ENCODE data around the gene ACTL8.
A peak's percentile ranks its signal among the peaks of the same experiment; 100 is the strongest.

ACTL8 gene, protein sequence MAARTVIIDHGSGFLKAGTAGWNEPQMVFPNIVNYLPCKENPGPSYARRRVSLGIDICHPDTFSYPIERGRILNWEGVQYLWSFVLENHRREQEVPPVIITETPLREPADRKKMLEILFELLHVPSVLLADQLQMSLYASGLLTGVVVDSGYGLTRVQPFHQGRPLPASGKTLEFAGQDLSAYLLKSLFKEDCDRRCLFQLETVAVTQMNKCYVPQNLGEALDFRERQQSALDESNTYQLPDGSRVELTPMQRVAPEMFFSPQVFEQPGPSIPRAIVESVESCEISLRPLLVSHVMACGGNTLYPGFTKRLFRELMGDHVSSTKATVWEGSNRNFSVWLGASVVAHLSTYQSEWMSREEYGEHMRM

DNA sequence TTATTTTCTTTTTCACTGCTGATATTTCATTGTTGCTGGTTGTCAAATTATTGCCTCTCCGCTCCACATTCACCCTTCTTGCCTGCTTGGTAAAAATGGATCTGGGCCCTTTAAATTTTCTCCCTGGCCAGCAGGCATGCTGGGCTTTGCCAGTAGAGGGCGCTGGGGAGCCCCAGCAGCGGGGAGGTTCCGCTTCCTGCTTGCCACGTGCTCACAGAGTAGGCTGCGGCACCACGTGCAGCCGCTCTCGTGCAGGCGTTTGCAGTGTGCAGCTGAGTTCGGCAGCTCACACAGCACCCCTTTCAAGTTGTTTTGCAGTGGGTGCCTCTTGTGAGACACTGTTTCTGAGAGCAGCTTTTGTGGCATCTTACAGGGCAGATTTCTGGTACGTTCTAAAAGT lies at the start of gene ACTL8:
Gene ACTL8 (plus strand): TSS at position 214 of the 400 bp plus-strand sequence. CDS start 67,676 bp downstream, outside the sequence.
- TF ChIP-seq MYC (IDR thresholded peaks at IDR 0.05; ENCODE audit: low read depth, low read length): no peak
- TF ChIP-seq, protein P1, sequence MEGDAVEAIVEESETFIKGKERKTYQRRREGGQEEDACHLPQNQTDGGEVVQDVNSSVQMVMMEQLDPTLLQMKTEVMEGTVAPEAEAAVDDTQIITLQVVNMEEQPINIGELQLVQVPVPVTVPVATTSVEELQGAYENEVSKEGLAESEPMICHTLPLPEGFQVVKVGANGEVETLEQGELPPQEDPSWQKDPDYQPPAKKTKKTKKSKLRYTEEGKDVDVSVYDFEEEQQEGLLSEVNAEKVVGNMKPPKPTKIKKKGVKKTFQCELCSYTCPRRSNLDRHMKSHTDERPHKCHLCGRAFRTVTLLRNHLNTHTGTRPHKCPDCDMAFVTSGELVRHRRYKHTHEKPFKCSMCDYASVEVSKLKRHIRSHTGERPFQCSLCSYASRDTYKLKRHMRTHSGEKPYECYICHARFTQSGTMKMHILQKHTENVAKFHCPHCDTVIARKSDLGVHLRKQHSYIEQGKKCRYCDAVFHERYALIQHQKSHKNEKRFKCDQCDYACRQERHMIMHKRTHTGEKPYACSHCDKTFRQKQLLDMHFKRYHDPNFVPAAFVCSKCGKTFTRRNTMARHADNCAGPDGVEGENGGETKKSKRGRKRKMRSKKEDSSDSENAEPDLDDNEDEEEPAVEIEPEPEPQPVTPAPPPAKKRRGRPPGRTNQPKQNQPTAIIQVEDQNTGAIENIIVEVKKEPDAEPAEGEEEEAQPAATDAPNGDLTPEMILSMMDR (IDR thresholded peaks at IDR 0.05; ENCODE audit: low read depth, low read length): peak; percentile 43
- H3K4me3 ChIP-seq (ENCODE audit: low read depth, low read length): no peak within 1 kb of the TSS
- DNase-seq (ENCODE audit: low read depth): peak; percentile 42

DNA sequence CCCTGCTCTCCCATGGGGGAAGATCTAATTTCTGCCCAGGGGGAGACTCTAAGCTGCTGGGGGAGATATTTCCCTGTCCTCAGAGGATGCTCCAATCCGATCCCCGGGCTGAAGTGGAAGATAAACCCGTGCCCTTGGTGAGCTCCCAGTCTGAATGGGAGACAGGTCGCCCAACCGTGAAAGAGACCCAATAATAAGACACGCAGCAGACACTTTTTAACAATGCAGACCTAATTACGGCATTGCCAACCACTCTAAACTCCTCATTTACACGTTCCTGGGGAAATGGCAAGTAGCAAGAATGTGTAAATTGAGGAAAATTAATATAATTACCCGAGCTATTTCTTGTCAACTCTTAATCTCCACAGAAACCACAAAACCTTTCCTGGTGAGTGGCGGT lies 48.7 kb upstream of the ACTL8 start:
- TF ChIP-seq MYC (IDR thresholded peaks at IDR 0.05; ENCODE audit: low read depth, low read length): no peak
- TF ChIP-seq, protein P2, sequence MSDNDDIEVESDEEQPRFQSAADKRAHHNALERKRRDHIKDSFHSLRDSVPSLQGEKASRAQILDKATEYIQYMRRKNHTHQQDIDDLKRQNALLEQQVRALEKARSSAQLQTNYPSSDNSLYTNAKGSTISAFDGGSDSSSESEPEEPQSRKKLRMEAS (IDR thresholded peaks at IDR 0.05; ENCODE audit: low read depth, low read length): no peak
- TF ChIP-seq, protein P1 (IDR thresholded peaks at IDR 0.05; ENCODE audit: low read depth, low read length): no peak
- TF ChIP-seq POLR2A (IDR thresholded peaks at IDR 0.05; ENCODE audit: extremely low read depth, insufficient read length): no peak
- DNase-seq (ENCODE audit: low read depth): no peak
- H3K4me3 ChIP-seq (ENCODE audit: low read depth, low read length): no peak overlapping the region

DNA sequence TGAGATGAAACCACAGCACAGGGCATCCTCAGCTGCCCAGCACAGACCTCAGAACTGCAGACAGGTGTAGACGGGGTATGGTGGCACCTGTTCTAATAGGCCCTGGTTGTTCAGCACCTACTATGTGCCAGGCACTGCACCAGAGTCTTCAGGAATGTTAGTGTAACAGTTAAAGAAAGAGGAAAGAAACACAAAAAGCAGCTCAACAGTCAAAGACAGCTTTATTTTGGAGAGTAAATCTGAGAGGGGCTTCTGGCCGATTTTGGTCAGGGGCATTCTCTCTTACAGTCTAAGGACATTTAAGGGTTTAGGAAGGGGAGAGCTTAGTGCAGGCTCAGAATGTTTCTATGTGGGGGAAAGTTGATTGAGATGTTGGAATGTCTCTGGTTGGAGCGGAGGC lies 45.2 kb upstream of the ACTL8 start:
- no peak for DNase-seq (ENCODE audit: low read depth)
- no peak overlapping the region for H3K4me3 ChIP-seq (ENCODE audit: low read depth, low read length)
- TF ChIP-seq, protein P1 (IDR thresholded peaks at IDR 0.05; ENCODE audit: low read depth, low read length): no peak
- TF ChIP-seq, protein P2 (IDR thresholded peaks at IDR 0.05; ENCODE audit: low read depth, low read length): no peak
- TF ChIP-seq MYC (IDR thresholded peaks at IDR 0.05; ENCODE audit: low read depth, low read length) (no peak), POLR2A (IDR thresholded peaks at IDR 0.05; ENCODE audit: extremely low read depth, insufficient read length) (no peak)

DNA sequence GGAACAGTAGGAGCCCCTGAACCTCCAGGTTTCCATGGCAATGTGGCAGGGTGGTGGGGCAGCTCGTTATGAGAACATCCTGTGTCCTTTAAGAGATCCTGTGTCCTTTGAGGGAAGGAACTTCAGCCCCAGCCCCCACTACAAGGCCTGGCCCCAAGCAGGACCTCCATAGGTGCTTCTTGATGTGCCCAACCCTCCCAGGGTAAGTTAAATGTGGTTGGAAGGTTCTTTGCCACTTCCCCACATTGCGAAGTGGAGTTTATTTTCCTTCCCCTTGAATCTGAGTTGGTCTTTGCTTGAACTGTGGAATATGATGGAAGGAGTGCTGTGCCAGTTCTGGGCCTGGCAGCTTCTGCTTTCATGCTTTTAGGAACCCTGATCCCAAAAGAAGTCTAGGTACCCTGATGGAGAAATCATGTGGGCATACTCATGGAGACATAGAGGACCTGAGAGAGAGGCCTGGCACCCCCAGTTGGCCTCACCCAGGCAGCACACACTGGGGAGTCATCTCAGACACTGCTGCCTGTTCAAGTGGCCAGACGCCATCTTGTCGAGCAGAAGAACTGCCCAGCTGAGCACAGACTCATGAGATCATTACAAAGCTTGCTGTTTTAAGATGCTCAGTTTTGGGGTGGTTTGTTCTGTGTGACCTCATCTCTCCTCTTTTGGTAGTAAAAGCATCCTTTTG lies 44.1 kb upstream of the ACTL8 start:
- TF ChIP-seq, protein P2 (IDR thresholded peaks at IDR 0.05; ENCODE audit: low read depth, low read length): no peak
- TF ChIP-seq, protein P1 (IDR thresholded peaks at IDR 0.05; ENCODE audit: low read depth, low read length): no peak
- no peak for TF ChIP-seq MYC (IDR thresholded peaks at IDR 0.05; ENCODE audit: low read depth, low read length)
- TF ChIP-seq POLR2A (IDR thresholded peaks at IDR 0.05; ENCODE audit: extremely low read depth, insufficient read length): no peak
- H3K4me3 ChIP-seq (ENCODE audit: low read depth, low read length): no peak overlapping the region
- DNase-seq (ENCODE audit: low read depth): no peak

DNA sequence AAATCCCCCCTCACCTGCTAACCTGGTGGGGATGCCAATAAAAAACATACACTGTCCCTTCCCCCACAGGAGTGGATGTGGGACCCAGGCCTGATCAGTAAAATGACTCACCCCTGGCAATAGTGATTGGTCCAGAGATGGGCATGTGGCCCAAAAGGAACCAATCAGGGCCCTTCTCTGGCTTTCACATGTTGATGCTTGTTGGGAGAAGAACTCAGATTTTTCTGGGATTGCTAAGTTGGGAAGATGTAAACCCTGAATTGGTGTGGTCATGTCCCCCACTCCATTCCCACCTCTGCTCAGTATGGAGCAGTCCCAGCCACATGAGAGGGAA lies 43.6 kb upstream of the ACTL8 start:
- H3K4me3 ChIP-seq (ENCODE audit: low read depth, low read length): no peak overlapping the region
- TF ChIP-seq, protein P1 (IDR thresholded peaks at IDR 0.05; ENCODE audit: low read depth, low read length): no peak
- TF ChIP-seq, protein P2 (IDR thresholded peaks at IDR 0.05; ENCODE audit: low read depth, low read length): no peak
- TF ChIP-seq POLR2A (IDR thresholded peaks at IDR 0.05; ENCODE audit: extremely low read depth, insufficient read length): no peak
- no peak for TF ChIP-seq MYC (IDR thresholded peaks at IDR 0.05; ENCODE audit: low read depth, low read length)
- no peak for DNase-seq (ENCODE audit: low read depth)
